Sigmoid colon (tissue), 7 donors: ENCODE data around the gene ZNG1C. TPM values are rescaled to one million over a fixed set of nuclear protein-coding genes. Genes with fewer than 3 reads are reported as not detected.
"Not testable (repeated sequence)": the region's sequence is repeated elsewhere in the genome, so short reads cannot be mapped to it uniquely, and the experiment has no call there.

ENCODE experiments used
- DNase-seq: peaks from one replicate; pipeline ENCODE4 v3.0.0-alpha.2; 2019
- H3K27ac ChIP-seq, 4 donors: fragments of 200-600 bp; sonication (generic); one replicate each; pipeline ENCODE4 v1.5.1; 2016 to 2019; ENCODE audit warnings: mild to moderate bottlenecking in 1 of 4
- H3K27me3 ChIP-seq, 3 donors: fragments of 200-600 bp; sonication (generic); one replicate each; pipeline ENCODE4 v1.5.1; 2019; ENCODE audit warnings: mild to moderate bottlenecking in 1 of 3
- H3K36me3 ChIP-seq, 4 donors: fragments of 200-600 bp; sonication (generic); one replicate each; pipeline ENCODE4 v1.5.1; 2016 to 2019
- H3K4me1 ChIP-seq, 4 donors: fragments of 200-600 bp; sonication (generic); one replicate each; pipeline ENCODE4 v1.5.1; 2017 to 2019
- H3K4me3 ChIP-seq, 4 donors: fragments of 200-600 bp; sonication (generic); one replicate each; pipeline ENCODE4 v1.5.1; 2017 to 2019; ENCODE audit warnings: mild to moderate bottlenecking in 2 of 4, moderate library complexity in 1 of 4
- H3K9me3 ChIP-seq, 4 donors: fragments of 200-600 bp in 3 of 4; sonication (generic) in 3 of 4; one replicate each; pipeline versions ENCODE4 v1.5.1 to v1.6.1; 2013 to 2019
- WGBS, 2 donors: extraction: QIAGEN DNeasy Blood & Tissue Kit; methylation state at CpG; one replicate each; pipeline ENCODE4 v1.1.7; 2013; 5-methylcytosine and 5-hydroxymethylcytosine counted together
- intact Hi-C: fragments of 100-400 bp; cut with DNase I; formaldehyde crosslinking; loops from one replicate; pipeline ENCODE4 v1.15.1; 2023
- polyA plus RNA-seq, 3 donors: library from polyadenylated mRNA; stranded (reverse); fragments of 200-250 nt; gene quantifications; one replicate each; pipeline ENCODE4 v1.2.3, GENCODE V29; 2013
- total RNA-seq, 4 donors: library from RNA; depleted of rRNA; stranded (reverse); fragments of >200 nt; gene quantifications; one replicate each; pipeline ENCODE4 v1.1.0, GENCODE V29; 2016
- TF ChIP-seq, protein P1 (sequence below), 4 experiments: fragments of 450-650 bp in 3 of 4; fragments of 200-600 bp in 1 of 4; IDR thresholded peaks; one replicate each; pipeline ENCODE4 v1.5.1; 2016 to 2019; ENCODE audit warnings: antibody characterized with exemption in 4 of 4, mild to moderate bottlenecking in 3 of 4, moderate library complexity in 2 of 4
- donor health status: healthy with polysubstance abuse.
- donor health status: Bipolar disorder and iron deficiency.
- donor health status: healthy.

Gene ZNG1C
- total and polyA plus RNA-seq, 7 donors, result 8.4 to 21.6 (median 15.8) TPM

DNA sequence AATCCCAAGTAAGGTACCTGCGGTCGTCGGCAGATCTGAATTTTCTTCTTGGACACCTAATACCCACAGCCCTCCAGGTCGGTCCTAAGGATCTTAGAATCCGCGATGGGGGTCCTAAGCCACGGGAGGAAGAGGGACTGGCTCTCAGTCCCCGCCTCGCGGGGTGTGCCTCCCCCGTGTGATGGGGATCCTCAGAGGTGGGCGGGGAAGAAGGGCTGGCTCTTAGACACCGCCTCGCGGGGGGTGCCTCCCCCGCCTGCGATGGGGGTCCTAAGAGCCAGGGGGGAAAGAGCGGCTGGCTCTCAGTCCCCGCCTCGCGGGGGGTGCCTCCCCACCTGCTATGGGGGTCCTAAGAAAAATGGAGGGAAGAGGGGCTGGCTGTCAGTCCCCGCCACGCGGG lies 82.0 kb downstream of the ZNG1C start:
- WGBS, 2 donors, result 39 to 49% methylated on average over 15 to 17 of the region's 24 CpGs
- H3K4me1 ChIP-seq, H3K27ac ChIP-seq, DNase-seq, H3K36me3 ChIP-seq, H3K4me3 ChIP-seq, H3K27me3 ChIP-seq, intact Hi-C loops, H3K9me3 ChIP-seq: not testable (repeated sequence)

DNA sequence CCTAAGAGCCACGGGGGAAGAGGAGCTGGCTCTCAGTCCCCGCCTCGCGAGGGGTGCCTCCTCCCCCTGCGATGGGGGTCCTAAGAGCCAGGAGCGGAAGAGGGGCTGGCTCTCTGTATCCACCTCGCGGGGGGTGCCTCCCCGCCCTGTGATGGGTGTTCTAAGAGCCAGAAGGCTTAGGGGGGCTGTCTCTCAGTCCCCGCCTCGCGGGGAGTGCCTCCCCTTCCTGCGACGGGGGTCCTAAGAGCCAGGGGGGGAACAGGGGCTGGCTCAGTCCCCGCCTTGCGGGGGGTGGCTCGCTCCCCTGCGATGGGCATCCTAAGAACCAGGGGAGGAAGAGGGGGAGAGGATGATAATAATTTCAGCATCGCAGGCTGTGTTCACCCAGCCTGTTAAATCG lies 82.7 kb downstream of the ZNG1C start:
- H3K27me3 ChIP-seq, DNase-seq, H3K36me3 ChIP-seq, H3K4me3 ChIP-seq, H3K27ac ChIP-seq, intact Hi-C loops, H3K9me3 ChIP-seq, H3K4me1 ChIP-seq: not testable (repeated sequence)
- 10 to 28% methylated on average over 6 of the region's 20 CpGs for WGBS, 2 donors

DNA sequence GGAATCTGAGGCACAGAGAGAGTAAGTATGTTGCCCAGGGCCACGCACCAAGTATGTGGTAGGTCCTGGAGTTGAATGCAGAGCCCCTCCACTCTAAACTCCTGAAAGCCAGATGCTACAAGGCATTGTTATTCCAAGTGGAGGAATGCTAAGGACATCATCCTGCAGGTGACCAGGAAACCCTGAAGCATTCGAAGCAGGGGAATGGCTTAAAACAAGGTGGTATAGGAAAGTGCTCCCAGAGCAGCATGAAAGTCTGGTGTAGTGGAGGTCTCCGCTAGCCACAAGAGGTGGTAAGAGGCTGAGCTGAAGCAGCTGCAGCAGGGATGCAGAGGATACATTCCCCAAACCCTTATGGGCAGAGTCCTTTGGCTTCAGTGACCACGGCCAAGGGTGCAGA lies 87.3 kb downstream of the ZNG1C start:
- H3K27me3 ChIP-seq, intact Hi-C loops, H3K4me1 ChIP-seq, H3K27ac ChIP-seq, H3K9me3 ChIP-seq, H3K36me3 ChIP-seq, DNase-seq, H3K4me3 ChIP-seq: not testable (repeated sequence)
- whole genome bisulfite sequencing, 2 donors, result 80 to 82% methylated on average over 2 of the region's 4 CpGs

DNA sequence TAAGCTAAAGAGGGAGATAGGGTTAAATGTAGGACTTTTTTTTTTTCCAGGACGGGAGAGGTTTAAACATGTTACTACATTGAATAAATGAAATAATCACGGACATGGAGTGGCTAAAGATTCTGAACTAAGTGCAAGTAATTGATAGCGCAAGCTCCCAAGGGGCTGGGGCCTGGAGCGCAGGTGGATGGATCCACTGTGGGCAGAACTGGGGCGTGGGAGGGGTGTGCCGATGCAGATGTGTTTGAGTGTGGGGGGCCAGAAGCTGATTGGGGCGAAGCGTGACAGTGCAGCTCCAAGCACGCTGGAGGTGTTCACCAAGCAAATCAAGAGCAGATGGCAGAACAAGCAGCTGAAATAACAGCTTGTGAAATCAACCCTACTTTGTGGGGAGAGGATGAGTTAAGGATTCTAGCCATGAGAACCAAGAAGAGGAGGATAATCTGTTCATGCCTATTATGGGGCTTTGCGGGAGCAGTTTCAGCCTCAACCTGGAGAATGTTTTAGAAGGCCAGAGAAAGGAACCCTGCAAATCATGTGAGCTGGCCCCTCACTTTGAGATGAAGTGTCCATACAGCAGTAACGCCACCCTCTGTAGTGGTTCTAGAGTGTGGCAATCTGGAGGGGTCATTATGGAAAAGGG lies 88.9 kb downstream of the ZNG1C start:
- H3K4me3 ChIP-seq, H3K27ac ChIP-seq, H3K4me1 ChIP-seq, H3K36me3 ChIP-seq, DNase-seq, intact Hi-C loops, H3K27me3 ChIP-seq, H3K9me3 ChIP-seq: not testable (repeated sequence)
- 80 to 91% methylated on average over 7 to 8 of the region's 11 CpGs for WGBS, 2 donors

DNA sequence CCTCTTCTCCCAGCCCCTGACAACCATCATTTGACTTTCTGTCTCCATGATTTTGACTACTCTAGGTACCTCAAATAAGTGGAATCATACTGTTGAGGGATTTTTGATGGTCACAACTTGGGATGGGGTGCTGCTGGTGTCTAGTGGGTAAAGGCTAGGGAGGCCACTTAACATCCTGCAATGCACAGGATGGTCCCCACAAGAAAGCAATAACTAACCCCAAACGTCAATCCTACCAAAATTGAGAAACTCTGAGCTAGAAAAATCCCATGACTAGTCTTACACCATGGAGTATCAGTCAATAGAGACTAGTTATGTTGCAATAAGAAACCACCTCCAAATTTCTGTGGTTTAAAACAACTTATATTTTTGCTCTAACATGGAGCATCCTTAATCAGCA lies 90.3 kb downstream of the ZNG1C start:
- 64 to 94% methylated on average over 1 of the region's 1 CpG for WGBS, 2 donors
- intact Hi-C loops, H3K27ac ChIP-seq, DNase-seq, H3K9me3 ChIP-seq, H3K4me3 ChIP-seq, H3K4me1 ChIP-seq, H3K27me3 ChIP-seq, H3K36me3 ChIP-seq: not testable (repeated sequence)

DNA sequence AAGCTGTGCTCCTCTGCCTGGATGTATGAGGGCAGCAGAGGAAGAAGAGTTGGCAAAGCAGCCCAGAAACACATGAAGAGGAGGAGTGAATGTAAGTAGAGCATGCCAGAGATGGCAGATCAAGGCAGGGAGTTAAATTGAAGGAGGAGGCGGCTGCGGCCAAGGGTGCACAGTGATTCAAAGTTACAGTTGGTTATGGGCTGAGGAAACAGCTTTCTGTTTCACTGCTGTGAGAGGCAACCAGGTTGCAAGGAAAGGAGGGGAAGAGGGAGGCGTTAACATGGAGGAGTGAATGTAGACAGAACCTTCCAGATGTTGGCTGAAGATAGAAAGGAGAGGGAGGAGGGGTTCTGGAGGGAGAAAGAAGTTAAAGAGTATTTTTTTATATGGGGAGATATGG lies 94.2 kb downstream of the ZNG1C start:
- intact Hi-C loops, DNase-seq, H3K4me3 ChIP-seq, H3K27ac ChIP-seq, H3K36me3 ChIP-seq, H3K27me3 ChIP-seq, H3K4me1 ChIP-seq, H3K9me3 ChIP-seq: not testable (repeated sequence)
- 64 to 83% methylated on average over 2 of the region's 3 CpGs for WGBS, 2 donors

DNA sequence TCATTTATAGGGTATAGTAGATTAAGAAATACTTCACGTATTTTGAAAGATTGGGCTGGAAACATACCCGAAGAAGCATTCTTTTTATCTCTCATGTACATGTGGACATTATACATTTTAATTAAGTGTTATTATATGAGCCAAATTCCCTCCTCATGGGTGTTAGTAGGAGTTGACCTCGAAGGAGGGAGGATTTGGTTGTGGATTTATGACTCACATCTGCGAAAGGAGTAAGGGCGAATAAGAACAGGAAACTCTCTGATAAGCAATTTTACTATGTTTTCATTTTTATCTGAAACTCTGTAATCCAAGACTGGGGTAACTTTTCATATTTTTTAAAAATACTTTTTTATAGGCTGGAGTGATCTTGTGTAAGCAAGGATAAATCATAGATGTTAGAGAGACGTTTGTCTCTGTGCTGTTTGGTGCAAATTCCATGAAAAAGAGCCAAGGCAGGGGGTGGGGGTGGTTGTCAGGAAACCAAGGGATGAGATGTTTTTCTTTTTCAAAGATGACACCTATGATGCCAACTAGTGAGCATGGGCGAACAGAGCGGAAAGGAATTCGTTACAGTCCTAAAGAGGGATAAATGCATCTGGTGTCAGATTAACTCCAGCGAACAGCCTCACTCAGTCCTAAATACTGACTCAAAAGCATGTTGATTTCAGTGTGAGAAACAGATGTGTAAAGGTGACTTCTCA lies 95.0 kb downstream of the ZNG1C start:
- DNase-seq, intact Hi-C loops, H3K36me3 ChIP-seq, H3K9me3 ChIP-seq, H3K27me3 ChIP-seq, H3K4me1 ChIP-seq, H3K27ac ChIP-seq, H3K4me3 ChIP-seq: not testable (repeated sequence)
- 71 to 77% methylated on average over 4 to 5 of the region's 10 CpGs for WGBS, 2 donors

DNA sequence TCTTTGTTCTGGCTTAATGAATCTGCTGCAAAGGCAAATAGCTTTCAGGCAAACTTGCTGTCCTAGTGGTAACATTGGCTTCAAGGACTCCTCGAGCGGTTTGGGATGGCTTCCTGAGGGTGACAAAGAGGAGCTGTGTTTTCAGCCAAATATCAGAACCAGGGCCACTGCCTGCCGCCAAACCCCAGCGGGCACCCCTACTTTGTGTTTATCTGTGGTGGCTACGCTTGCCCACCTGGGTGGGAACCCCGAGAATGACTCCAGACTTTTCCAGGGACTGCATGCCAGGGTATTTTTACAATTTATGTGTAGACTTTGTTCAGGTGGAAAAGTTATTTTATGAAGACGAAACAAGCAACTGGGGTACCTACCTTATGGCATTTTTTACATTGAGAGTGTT lies 96.2 kb downstream of the ZNG1C start:
- DNase-seq, intact Hi-C loops, H3K27ac ChIP-seq, H3K4me1 ChIP-seq, H3K36me3 ChIP-seq, H3K4me3 ChIP-seq, H3K27me3 ChIP-seq, H3K9me3 ChIP-seq: not testable (repeated sequence)
- WGBS, 2 donors, result 86 to 87% methylated on average over 7 of the region's 7 CpGs

DNA sequence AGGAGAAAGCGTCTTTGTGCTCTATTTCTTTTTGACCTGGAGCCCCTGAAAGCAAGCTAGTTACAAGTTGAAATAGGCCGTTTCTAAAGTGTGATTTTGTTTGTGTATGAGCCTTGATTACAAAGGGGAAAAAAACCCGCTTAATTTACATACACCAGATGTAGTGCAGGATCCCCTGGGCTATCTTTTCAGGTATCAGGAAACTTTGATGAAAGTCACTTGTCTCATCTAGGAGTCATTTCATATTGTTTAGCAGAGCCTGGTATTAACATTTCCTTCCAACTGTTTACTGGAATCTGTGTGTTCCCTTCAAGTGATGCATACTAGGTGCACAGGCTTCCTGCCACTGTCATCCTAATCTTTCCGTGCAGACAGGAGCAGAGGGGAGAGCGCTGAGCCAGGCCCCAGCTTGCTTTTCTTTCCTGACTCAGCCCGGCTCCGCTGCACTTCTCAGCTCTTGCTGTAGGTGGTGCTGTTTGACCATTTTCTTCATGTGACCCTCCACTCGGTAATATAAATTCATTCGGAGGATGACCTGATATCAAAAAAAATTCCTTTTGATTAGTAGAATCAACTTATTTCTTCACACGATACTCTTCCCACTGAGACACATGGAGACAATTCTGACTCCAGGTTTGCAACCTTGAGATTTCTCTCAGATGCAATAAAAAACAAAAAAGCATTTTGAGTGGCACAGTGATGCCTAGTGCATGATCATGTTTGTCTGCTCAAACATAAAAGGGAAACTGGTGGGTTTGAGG lies 100.7 kb downstream of the ZNG1C start:
- H3K27ac ChIP-seq, DNase-seq, H3K36me3 ChIP-seq, H3K4me1 ChIP-seq, H3K27me3 ChIP-seq, H3K9me3 ChIP-seq, H3K4me3 ChIP-seq: not testable (repeated sequence)
- intact Hi-C loops, result loop anchor here (10.0 kb wide), 1 partner anchor 662 kb away; no protein-coding TSS in a partner anchor
- TF ChIP-seq, protein P1, sequence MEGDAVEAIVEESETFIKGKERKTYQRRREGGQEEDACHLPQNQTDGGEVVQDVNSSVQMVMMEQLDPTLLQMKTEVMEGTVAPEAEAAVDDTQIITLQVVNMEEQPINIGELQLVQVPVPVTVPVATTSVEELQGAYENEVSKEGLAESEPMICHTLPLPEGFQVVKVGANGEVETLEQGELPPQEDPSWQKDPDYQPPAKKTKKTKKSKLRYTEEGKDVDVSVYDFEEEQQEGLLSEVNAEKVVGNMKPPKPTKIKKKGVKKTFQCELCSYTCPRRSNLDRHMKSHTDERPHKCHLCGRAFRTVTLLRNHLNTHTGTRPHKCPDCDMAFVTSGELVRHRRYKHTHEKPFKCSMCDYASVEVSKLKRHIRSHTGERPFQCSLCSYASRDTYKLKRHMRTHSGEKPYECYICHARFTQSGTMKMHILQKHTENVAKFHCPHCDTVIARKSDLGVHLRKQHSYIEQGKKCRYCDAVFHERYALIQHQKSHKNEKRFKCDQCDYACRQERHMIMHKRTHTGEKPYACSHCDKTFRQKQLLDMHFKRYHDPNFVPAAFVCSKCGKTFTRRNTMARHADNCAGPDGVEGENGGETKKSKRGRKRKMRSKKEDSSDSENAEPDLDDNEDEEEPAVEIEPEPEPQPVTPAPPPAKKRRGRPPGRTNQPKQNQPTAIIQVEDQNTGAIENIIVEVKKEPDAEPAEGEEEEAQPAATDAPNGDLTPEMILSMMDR (IDR thresholded peaks at IDR 0.05), result peak in 1 of 4 experiments; percentile 37
- 14% methylated on average over 4 to 5 of the region's 10 CpGs for WGBS, 2 donors

DNA sequence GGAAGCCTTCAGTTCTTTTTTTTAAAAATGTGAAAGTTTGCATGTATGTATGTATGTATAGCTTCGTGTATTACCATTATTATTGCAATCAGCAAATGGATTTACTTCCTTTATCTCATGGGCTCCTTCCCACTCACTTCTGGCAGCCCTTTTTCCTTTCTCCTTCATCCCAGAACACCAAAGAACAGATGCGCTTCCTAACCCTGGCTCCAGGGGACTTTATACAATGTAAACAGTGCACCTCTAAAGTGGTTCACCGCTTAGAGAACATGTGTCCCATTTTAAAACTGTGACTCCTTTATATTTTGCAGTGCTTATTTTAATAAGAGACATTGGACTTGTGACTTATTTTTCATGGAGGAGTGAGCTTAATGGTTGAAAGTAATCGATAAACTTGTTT lies 101.5 kb downstream of the ZNG1C start:
- DNase-seq, H3K4me3 ChIP-seq, H3K27me3 ChIP-seq, H3K36me3 ChIP-seq, H3K4me1 ChIP-seq, H3K9me3 ChIP-seq, H3K27ac ChIP-seq: not testable (repeated sequence)
- WGBS, 2 donors, result 65 to 79% methylated on average over 3 of the region's 4 CpGs
- intact Hi-C loops, result loop anchor here (10.0 kb wide), 1 partner anchor 662 kb away; no protein-coding TSS in a partner anchor

DNA sequence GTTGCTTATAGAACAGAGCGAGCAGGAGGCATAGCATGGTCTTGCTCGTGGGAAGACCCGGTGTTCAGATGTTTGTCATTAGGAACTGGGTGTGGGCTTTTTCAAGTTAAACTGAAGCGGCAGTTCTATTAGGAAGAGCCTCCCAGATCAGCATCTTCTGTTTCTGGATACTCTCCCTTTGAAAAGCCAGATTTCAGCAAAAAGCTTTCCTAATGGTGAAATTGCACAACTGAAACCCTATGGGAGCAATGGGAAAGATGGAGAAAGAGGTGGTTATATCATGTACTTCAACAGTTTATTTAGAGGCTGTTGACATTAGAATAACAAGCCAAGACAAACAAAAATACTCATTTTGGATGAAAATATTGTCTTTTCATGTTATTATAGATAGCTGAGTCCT lies 102.2 kb downstream of the ZNG1C start:
- not testable (repeated sequence) for H3K27ac ChIP-seq, H3K9me3 ChIP-seq, H3K27me3 ChIP-seq, DNase-seq, H3K36me3 ChIP-seq, H3K4me1 ChIP-seq, H3K4me3 ChIP-seq
- intact Hi-C loops, result loop anchor here (10.0 kb wide), 1 partner anchor 661 kb away; no protein-coding TSS in a partner anchor
- WGBS, 2 donors, result 64 to 70% methylated on average over 3 of the region's 4 CpGs
